Tongue (tissue), 2 donors: ENCODE results near the gene RNF111. TPM values are rescaled to one million over a fixed set of nuclear protein-coding genes. Genes with fewer than 3 reads are reported as not detected.
"Not testable (repeated sequence)": the region's sequence is repeated elsewhere in the genome, so short reads cannot be mapped to it uniquely, and the experiment has no call there.

Experiments used
- DNase-seq: peaks from one replicate; pipeline ENCODE4 v3.0.0-alpha.2; 2015
- total RNA-seq: library from RNA; depleted of rRNA; stranded (reverse); fragments of >200 nt; gene quantifications from one replicate; pipeline ENCODE4 v1.2.3, GENCODE V29; 2014

Gene RNF111
- total RNA-seq, 1 donor from 2014 or later, result 27.7 TPM

DNA sequence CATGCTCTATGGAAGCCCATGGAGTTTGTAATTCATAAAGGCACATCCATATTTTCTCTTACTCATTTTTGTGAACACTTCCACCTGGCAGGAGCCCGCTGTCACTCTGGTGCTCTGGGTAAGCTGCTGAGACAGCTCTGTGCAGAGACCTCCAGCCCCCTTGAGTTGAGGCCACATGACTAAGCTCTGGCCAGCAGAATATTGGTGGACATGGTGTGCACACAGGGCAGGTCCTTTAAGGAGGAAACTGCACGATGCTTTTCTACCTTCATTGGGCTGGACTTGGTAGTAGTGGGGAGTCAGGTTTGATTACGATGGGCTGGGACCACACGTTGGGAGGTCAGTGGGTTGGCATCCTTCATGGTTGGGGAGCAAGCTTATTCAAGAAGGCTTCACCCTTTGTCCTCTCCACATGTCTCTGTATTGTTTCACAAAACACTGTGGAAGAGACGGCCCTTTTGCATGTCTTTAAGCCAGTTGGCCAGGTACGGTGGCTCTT, 146.5 kb downstream of the RNF111 start:
- no peak for DNase-seq

GRCh38 chr15:59137566-59137965, 150.1 kb downstream of the RNF111 start:
- no peak for DNase-seq

DNA sequence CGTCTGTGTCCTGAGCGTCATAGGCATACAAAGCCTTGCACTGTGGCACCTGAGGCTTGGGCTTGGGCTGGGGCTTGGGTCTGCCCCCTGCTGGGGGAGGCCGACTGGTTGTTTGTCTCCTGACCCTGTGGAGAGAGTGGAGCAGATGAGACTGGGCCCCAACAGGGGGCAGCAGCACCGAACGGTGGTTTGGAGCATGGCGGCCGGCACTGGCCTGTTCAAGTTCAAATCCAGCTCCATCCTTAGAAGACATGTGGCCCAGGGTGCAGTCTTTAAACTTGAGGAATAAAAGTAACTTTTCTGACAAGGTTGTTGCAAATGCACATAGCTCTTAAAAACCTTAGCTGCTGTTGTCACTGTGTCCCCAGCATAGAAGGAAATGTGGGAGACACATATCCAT, 150.8 kb downstream of the RNF111 start:
- DNase-seq, result no peak

GRCh38 chr15:59140422-59141226, 153.2 kb downstream of the RNF111 start:
- no peak for DNase-seq

DNA sequence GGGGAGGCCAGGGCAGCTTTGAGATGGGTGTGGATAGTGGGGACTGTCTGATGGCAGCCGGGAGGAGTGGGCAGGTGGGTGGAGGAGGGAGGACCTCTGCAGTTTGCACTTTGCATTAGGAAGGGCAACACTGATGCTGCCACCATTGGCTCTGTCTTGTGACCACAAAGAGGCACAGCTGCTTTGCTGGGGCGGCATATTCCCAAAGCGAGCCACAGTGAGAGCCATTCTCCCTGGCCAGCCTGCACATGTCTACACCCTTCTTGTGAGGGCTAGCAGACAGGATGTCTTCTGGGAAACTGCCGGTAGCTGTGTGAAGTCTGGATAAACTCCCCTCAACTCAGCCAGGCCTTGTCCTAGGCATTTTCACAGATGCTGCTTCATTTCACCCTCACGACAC, 155.8 kb downstream of the RNF111 start:
- DNase-seq, result no peak

DNA sequence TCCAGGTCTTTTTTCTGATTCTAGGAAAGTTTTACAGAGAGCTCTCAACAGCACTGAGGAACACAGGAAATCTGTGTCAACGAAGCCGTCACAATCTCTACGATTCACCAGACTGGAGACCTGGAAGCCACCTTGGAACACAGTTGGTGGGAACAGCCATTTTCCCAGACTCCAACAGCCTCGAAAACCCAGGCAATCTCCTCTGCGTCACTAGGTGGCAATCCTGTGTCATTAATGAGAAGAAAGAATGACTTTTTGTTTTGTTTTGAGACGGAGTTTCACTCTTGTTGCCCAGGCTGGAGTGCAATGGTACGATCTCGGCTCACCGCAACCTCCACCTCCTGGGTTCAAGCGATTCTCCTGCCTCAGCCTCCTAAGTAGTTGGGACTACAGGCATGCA, 157.1 kb downstream of the RNF111 start:
- DNase-seq, result not testable (repeated sequence)

Other genes with a start within 250 kb of the RNF111 start
- 106 TPM for gene ADAM10, start 238.0 kb upstream of the RNF111 start, total RNA-seq
- 23.9 TPM for gene MINDY2, start 216.4 kb upstream of the RNF111 start, total RNA-seq
- 133 TPM for gene SLTM, start 54.0 kb upstream of the RNF111 start, total RNA-seq
- 13.8 TPM for gene CCNB2, start 117.5 kb downstream of the RNF111 start, total RNA-seq
- not detected for gene LDHAL6B, start 219.2 kb downstream of the RNF111 start, total RNA-seq